ENCODE measurements around the gene KLHL26.

Gene KLHL26

GRCh38 chr19:18713550-18714117 lies 76.8 kb downstream of the KLHL26 start:
- DNase-seq (ENCODE audit: low spot score) = no peak

- no peak for DNase-seq (ENCODE audit: low spot score)
These were observed 78.6 kb downstream of the KLHL26 start for GRCh38 chr19:18715416-18715815.

GRCh38 chr19:18716857-18717256 lies 80.0 kb downstream of the KLHL26 start:
- no peak for DNase-seq (ENCODE audit: low spot score)

- DNase-seq (ENCODE audit: low spot score) = no peak
These were observed 80.8 kb downstream of the KLHL26 start for GRCh38 chr19:18717601-18718000.

- no peak for DNase-seq (ENCODE audit: low spot score)
These were observed 81.2 kb downstream of the KLHL26 start for GRCh38 chr19:18718015-18718526.

- no peak for DNase-seq (ENCODE audit: low spot score)
These were observed 82.1 kb downstream of the KLHL26 start for GRCh38 chr19:18718846-18719458.

GRCh38 chr19:18719541-18719940 lies 82.7 kb downstream of the KLHL26 start:
- no peak for DNase-seq (ENCODE audit: low spot score)

Measured in CD4-positive, alpha-beta T cell treated with Interleukin-2 at 100 ng/mL for 4 hours (primary cell).